Measurements from ENCODE around the gene SPSB2.

Gene SPSB2

DNA sequence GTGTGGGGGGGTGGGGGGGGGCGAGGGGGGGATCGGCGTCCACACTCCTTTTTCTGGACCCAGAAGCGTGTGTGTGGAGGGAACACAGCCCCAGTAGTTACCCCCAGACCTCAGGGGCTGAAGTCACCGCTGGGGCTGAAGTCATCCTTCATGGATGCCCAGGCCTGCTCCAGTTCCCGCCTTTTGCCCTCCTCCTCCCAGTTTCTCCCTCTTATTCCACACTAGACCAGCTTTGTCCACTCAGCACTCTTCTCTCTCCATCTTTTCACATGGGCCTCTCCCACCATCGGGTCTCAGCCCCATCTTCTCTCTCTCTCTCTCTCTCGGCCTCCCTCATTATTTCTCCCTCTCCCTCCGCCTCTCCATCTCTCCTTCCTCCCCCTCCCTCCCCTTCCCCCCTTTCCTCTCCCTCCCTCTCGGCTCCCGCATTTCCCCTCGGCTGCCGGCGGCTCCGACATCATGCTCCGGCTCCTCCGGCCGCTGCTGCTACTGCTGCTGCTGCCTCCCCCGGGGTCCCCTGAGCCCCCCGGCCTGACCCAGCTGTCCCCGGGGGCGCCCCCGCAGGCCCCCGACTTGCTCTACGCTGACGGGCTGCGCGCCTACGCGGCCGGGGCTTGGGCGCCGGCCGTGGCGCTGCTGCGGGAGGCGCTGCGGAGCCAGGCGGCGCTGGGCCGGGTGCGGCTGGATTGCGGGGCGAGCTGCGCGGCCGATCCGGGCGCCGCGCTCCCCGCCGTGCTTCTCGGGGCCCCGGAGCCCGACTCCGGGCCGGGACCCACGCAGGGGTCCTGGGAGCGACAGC is 44.9 kb downstream of the SPSB2 start, which contains the start of gene P3H3:
Gene P3H3 (plus strand): TSS at position 426 of the 799 bp plus-strand sequence. CDS start 34 bp downstream, at position 460.
- Mint-ChIP-seq H3K36me3 (no peaks in the 10 kb centered on the region), H3K27me3 (peaks cover 16% of the 10 kb centered on the region), H3K4me3 (peak within 1 kb of the TSS; percentile 85), H3K27ac (peak within 1 kb of the TSS; percentile 78), H3K4me1 (ENCODE audit: low read depth) (peaks cover 18% of the 10 kb centered on the region), H3K9me3 (ENCODE audit: low read depth) (no peaks in the 10 kb centered on the region)

GRCh38 chr12:6827437-6827911 is 45.6 kb downstream of the SPSB2 start:
- Mint-ChIP-seq H3K9me3 (ENCODE audit: low read depth) (no peaks in the 10 kb centered on the region), H3K36me3 (no peaks in the 10 kb centered on the region), H3K27ac (no peak overlapping the region), H3K4me3 (peak overlapping the region; percentile 63), H3K4me1 (ENCODE audit: low read depth) (peaks cover 18% of the 10 kb centered on the region), H3K27me3 (peaks cover 19% of the 10 kb centered on the region)

DNA sequence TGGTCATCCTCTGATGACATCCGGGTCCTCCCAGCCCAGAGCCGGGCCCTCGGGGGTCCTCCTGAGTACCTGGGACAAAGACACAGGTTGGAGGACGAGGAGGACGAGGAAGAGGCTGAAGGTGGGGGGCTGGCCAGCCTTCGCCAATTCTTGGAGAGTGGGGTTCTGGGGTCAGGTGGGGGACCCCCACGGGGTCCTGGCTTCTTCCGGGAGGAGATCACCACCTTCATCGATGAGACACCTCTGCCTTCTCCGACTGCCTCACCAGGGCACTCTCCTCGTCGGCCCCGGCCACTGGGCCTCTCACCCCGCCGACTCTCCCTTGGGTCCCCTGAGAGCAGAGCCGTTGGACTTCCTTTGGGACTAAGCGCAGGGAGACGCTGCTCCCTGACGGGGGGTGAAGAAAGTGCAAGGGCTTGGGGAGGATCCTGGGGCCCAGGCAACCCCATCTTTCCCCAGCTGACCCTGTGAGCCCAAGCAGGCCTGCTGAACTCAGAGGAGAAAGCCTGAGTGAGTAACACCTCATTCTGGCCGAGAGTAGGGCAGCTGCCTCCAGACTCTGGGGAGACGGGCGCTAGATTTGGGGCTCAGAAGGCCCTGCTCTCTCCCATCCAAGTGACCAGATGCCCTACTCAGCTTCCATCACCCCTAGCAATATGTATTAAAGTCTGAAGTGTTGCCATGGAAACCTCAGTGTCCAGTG is 46.2 kb downstream of the SPSB2 start:
- H3K27me3 Mint-ChIP-seq: peaks cover 20% of the 10 kb centered on the region
- H3K4me3 Mint-ChIP-seq: peak overlapping the region; percentile 63
- peaks cover 20% of the 10 kb centered on the region for H3K4me1 Mint-ChIP-seq (ENCODE audit: low read depth)
- no peak overlapping the region for H3K27ac Mint-ChIP-seq
- no peaks in the 10 kb centered on the region for H3K9me3 Mint-ChIP-seq (ENCODE audit: low read depth)
- H3K36me3 Mint-ChIP-seq: no peaks in the 10 kb centered on the region

DNA sequence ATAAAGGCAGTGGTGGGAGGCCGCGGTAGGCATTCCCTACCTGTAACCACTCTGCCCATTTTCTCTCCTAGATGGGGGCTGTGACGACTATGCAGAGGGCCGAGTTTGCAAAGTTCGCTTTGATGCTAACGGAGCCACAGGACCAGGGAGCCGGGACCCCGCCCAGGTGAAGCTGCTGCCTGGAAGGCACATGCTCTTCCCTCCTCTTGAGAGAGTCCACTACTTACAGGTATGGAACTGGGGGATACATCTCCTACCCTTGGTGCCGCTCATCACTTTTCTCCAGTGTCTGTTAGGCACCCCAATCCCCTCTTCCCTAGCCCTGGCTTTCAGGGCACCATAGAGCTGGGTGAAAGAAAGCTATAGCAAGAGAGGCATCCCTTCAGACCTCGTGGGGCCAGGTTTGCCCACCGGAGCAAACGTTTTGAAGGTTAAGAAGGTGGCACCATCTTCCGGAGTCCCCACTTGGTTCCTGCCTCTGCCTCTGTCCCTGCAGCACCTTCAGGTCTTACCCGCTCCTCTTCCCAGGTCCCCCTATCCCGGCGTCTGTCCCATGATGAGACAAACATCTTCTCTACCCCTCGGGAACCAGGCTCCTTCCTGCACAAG is 46.9 kb downstream of the SPSB2 start:
- peaks cover 22% of the 10 kb centered on the region for H3K4me1 Mint-ChIP-seq (ENCODE audit: low read depth)
- H3K36me3 Mint-ChIP-seq: no peaks in the 10 kb centered on the region
- H3K9me3 Mint-ChIP-seq (ENCODE audit: low read depth): no peaks in the 10 kb centered on the region
- peaks cover 20% of the 10 kb centered on the region for H3K27me3 Mint-ChIP-seq
- H3K4me3 Mint-ChIP-seq: no peak overlapping the region
- H3K27ac Mint-ChIP-seq: no peak overlapping the region

- Mint-ChIP-seq H3K4me3 (no peak overlapping the region), H3K4me1 (ENCODE audit: low read depth) (peaks cover 28% of the 10 kb centered on the region), H3K36me3 (no peaks in the 10 kb centered on the region), H3K27me3 (peaks cover 21% of the 10 kb centered on the region), H3K9me3 (ENCODE audit: low read depth) (no peaks in the 10 kb centered on the region), H3K27ac (no peak overlapping the region)
Measured at GRCh38 chr12:6825398-6826124, 47.5 kb downstream of the SPSB2 start.

DNA sequence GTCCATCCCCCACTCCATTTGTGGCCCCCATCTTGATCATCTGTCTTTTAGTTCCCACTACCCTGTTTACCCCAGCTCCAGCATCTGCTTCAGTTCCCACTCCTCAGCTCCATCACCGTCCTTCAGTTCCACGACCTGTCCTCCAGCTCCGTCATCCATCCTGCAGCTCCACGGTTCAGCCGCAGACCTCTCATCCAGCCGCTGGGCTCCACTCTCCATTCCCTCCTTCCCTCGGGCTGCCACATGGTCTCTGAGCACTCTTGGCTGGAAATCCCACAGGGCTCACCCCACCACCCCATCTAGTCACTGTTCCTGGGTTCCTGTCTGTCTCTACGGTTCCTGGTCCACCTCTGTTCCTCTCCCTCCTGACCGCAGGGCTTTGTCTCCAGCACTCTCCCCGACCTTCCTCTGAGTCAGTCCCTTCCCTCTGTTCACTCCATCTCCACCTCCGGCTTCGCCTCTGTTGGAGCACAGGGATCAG is 48.2 kb downstream of the SPSB2 start:
- peaks cover 28% of the 10 kb centered on the region for H3K4me1 Mint-ChIP-seq (ENCODE audit: low read depth)
- no peaks in the 10 kb centered on the region for H3K9me3 Mint-ChIP-seq (ENCODE audit: low read depth)
- H3K27ac Mint-ChIP-seq: no peak overlapping the region

DNA sequence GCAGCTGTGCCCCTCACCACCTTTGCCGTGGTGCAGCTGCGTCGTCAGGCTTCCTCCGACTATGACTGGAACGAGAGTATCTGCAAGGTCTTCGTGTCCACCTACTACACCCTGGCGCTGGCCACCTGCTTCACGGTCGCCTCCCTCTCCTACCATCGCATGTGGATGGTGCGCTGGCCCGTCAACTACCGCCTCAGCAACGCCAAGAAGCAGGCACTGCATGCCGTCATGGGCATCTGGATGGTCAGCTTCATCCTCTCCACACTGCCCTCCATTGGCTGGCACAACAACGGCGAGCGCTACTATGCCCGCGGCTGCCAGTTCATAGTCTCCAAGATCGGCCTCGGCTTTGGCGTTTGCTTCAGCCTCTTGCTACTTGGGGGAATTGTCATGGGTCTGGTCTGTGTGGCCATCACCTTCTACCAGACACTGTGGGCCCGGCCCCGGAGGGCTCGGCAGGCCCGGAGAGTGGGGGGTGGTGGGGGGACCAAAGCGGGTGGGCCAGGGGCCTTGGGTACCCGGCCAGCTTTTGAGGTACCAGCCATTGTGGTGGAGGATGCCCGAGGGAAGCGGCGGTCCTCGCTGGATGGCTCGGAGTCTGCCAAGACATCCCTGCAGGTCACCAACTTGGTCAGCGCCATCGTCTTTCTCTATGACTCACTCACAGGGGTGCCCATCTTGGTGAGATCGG is 48.9 kb downstream of the SPSB2 start:
- Mint-ChIP-seq H3K36me3 (no peaks in the 10 kb centered on the region), H3K4me3 (no peak overlapping the region), H3K4me1 (ENCODE audit: low read depth) (peaks cover 25% of the 10 kb centered on the region), H3K9me3 (ENCODE audit: low read depth) (no peaks in the 10 kb centered on the region), H3K27me3 (peaks cover 22% of the 10 kb centered on the region), H3K27ac (no peak overlapping the region)

More for the DNA sequence above, 48.2 kb downstream of the SPSB2 start:
- Mint-ChIP-seq H3K27me3 (peaks cover 22% of the 10 kb centered on the region), H3K4me3 (no peak overlapping the region), H3K36me3 (no peaks in the 10 kb centered on the region)

DNA sequence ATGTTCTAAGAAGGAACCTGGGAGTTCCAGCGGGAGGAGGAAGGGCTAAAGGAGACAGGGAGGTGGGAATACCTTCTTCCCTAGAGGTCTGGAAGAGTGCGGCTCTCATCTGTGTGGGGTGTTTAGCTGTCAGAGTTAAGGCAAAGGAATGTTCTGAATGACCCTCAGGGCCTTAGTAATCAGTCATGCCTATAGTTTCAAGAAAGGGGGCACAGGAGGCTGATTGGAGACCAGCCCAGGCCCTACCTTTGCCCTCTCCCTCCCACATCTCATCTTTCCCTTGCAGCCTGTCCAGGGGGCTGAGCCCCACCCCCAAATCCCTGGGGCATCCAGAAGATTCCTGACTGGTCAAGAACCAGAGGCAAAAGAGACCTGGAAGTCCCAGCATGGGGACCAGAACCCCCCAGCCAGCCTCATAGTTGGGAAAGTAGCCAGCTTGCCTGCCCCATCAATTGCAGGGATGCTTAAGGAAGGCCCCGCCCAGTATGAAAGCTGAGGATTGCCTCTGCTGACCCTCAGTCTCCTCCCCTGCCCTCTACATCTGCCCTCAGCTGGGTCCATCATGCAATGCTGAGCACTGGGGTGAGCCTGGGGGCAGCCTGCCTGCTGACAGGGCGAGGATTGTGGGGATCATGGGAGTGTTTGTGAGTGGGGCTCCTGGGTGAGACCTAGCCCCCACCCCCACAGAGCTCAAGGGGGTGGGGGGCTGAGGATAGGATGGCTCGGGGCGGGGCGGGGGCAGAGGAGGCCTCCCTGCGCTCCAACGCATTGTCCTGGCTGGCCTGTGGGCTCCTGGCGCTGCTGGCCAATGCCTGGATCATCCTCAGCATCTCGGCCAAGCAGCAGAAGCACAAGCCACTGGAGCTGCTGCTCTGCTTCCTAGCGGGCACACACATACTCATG is 49.7 kb downstream of the SPSB2 start:
- Mint-ChIP-seq H3K36me3 (no peaks in the 10 kb centered on the region), H3K27ac (no peak overlapping the region), H3K27me3 (peaks cover 22% of the 10 kb centered on the region), H3K9me3 (ENCODE audit: low read depth) (no peaks in the 10 kb centered on the region), H3K4me1 (ENCODE audit: low read depth) (peaks cover 20% of the 10 kb centered on the region), H3K4me3 (no peak overlapping the region)

GRCh38 chr12:6822426-6823135 is 50.5 kb downstream of the SPSB2 start:
- H3K27ac Mint-ChIP-seq: no peak overlapping the region

GRCh38 chr12:6821591-6822425 is 51.3 kb downstream of the SPSB2 start, which contains the start of gene GPR162:
TSS of gene GPR162 (plus strand) at chr12:6821821. CDS start at chr12:6823899, 2,078 bp downstream.
- no peaks in the 10 kb centered on the region for H3K36me3 Mint-ChIP-seq
- peak within 1 kb of the TSS; percentile 63 for H3K4me3 Mint-ChIP-seq
- H3K27ac Mint-ChIP-seq: no peak within 1 kb of the TSS
- H3K27me3 Mint-ChIP-seq: peaks cover 20% of the 10 kb centered on the region
- H3K9me3 Mint-ChIP-seq (ENCODE audit: low read depth): no peaks in the 10 kb centered on the region
- H3K4me1 Mint-ChIP-seq (ENCODE audit: low read depth): peaks cover 13% of the 10 kb centered on the region

More at GRCh38 chr12:6822426-6823135, 50.5 kb downstream of the SPSB2 start:
- peak overlapping the region; percentile 27 for H3K4me3 Mint-ChIP-seq
- no peaks in the 10 kb centered on the region for H3K36me3 Mint-ChIP-seq
- H3K27me3 Mint-ChIP-seq: peaks cover 22% of the 10 kb centered on the region
- H3K9me3 Mint-ChIP-seq (ENCODE audit: low read depth): no peaks in the 10 kb centered on the region
- peaks cover 17% of the 10 kb centered on the region for H3K4me1 Mint-ChIP-seq (ENCODE audit: low read depth)
